Stomach (tissue), 9 donors: Measurements from ENCODE around the gene LHX5. TPM values are rescaled to one million over a fixed set of nuclear protein-coding genes. Genes with fewer than 3 reads are reported as not detected.
A peak's percentile ranks its signal among the peaks of the same experiment; 100 is the strongest.

Experiments
- DNase-seq, 2 donors: peaks; one replicate each; pipeline versions ENCODE4 v3.0.0 to v3.0.0-alpha.2; 2013 to 2019
- H3K27ac ChIP-seq, 5 donors: fragments of 200-600 bp in 4 of 5; sonication (generic) in 4 of 5; one replicate each; pipeline ENCODE4 v1.5.1; 2013 to 2019; ENCODE audit warnings: mild to moderate bottlenecking in 1 of 5, moderate library complexity in 1 of 5
- H3K27me3 ChIP-seq, 3 donors: fragments of 200-600 bp; sonication (generic); one replicate each; pipeline ENCODE4 v1.5.1; 2017 to 2019; ENCODE audit warnings: mixed run types in 1 of 3
- H3K36me3 ChIP-seq, 4 donors: fragments of 200-600 bp; sonication (generic); 1 replicate in 3 of 4; 2 replicates in 1 of 4; pipeline ENCODE4 v1.5.1; 2016 to 2019
- H3K4me1 ChIP-seq, 4 donors: fragments of 200-600 bp; sonication (generic); one replicate each; pipeline ENCODE4 v1.5.1; 2016 to 2019
- H3K4me3 ChIP-seq, 4 donors: fragments of 200-600 bp; sonication (generic) in 3 of 4; one replicate each; pipeline ENCODE4 v1.5.1; 2016 to 2019; ENCODE audit warnings: mild to moderate bottlenecking in 1 of 4
- H3K9me3 ChIP-seq, 4 donors: fragments of 200-600 bp; sonication (generic); one replicate each; pipeline ENCODE4 v1.5.1; 2016 to 2019
- EP300 ChIP-seq: sonication (generic); formaldehyde crosslinking; IDR thresholded peaks from one replicate; pipeline ENCODE4 v1.6.1; 2017; ENCODE audit warnings: antibody characterized with exemption
- POLR2A ChIP-seq, 4 donors: fragments of 450-650 bp; IDR thresholded peaks; one replicate each; pipeline ENCODE4 v1.6.1; 2016; ENCODE audit warnings: antibody characterized with exemption in 4 of 4, control low read depth in 2 of 4, mild to moderate bottlenecking in 1 of 4, moderate library complexity in 1 of 4
- POLR2AphosphoS5 ChIP-seq, 3 donors: sonication (generic); formaldehyde crosslinking; IDR thresholded peaks; one replicate each; pipeline ENCODE4 v1.6.1; 2016; ENCODE audit warnings: antibody characterized with exemption in 3 of 3
- WGBS, 5 donors: extraction: QIAGEN DNeasy Blood & Tissue Kit in 3 of 5; methylation state at CpG; one replicate each; pipeline versions ENCODE4 v1.1.5 to v1.1.7; 2013 to 2018; 5-methylcytosine and 5-hydroxymethylcytosine counted together
- intact Hi-C: fragments of 100-400 bp; cut with DNase I; formaldehyde crosslinking; loops from one replicate; pipeline ENCODE4 v1.15.1; 2023; ENCODE audit warnings: low total_unique reads
- polyA plus RNA-seq, 3 donors: library from polyadenylated mRNA; stranded (reverse); fragments of 200-250 nt; gene quantifications; one replicate each; pipeline ENCODE4 v1.2.3, GENCODE V29; 2013
- total RNA-seq, 5 donors: library from RNA; depleted of rRNA; stranded (reverse); fragments of >200 nt; gene quantifications; one replicate each; pipeline versions ENCODE4 v1.1.0 to v1.2.3, GENCODE V29; 2014 to 2016
- TF ChIP-seq, protein P1 (sequence below), 7 experiments: fragments of 450-650 bp in 4 of 7; fragments of 200-600 bp in 3 of 7; sonication (generic) in 3 of 7; IDR thresholded peaks; one replicate each; pipeline ENCODE4 v1.5.1; 2016 to 2019; ENCODE audit warnings: antibody characterized with exemption in 7 of 7, control low read depth in 2 of 7, mild to moderate bottlenecking in 1 of 7
- donor health status: healthy with polysubstance abuse.
- donor health status: Bipolar disorder and iron deficiency.
- donor health status: healthy.

LHX5 gene
- total and polyA plus RNA-seq, 8 donors, result 0.29 to 1.4 (median 0.45) TPM; not detected in 3

DNA sequence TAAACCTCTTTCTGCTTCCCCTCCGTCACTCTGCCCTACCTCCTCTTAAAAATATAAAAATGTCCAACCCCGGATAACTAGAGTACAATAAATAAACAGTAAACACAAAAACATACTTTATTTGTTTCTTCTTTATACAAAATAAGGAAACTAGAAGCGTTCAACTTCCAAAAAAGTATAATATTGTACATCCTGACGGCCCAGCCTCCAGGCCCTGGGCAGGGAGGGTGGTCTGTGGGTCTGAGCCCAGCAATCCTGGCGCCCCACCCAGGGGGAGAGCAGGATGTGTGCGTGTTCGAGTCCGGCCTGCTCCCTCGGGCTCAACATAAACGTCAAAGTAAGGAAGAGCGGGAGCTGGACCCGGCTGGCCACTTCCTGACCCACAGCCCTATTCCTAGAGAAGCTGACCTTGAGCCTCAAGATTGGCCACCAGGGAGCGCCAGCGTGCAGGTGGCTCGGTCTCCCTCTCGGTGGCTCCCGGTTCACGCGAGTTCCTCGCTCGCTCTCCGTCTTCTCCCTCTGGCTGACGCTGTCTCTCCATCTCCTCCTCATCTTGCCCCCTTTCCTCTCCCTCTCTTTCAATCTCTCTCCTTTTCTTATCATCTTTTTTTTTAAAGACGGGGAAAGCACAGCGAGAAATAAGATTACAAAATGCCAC lies 9.4 kb downstream of the LHX5 start:
- intact Hi-C loops, result loop anchor here (10.0 kb wide), 1 partner anchor 453 kb away; no protein-coding TSS in a partner anchor
- peak; percentile 82 to 91 for DNase-seq

DNA sequence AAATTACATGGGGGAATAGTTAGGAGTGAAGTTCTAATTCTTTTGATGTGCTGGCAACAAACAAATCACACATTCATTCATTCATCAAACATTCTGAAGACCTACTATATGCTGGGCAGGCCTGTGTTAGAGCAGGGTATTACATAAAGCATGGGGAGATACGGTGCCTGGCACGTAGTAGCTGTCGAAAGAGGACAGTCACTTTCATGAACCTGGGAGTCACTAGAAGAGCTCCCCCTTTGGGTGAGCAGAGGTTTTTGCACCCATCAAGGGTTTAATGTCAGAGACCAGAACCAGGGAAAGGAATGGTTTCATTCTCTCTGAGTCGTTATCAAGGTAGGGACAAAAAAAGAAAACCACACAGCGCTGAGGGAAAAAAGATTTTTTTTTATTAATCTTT lies 10.0 kb downstream of the LHX5 start:
- intact Hi-C loops, result loop anchor here (10.0 kb wide), 1 partner anchor 453 kb away; no protein-coding TSS in a partner anchor
- no peak overlapping the region for H3K27ac ChIP-seq
- H3K9me3 ChIP-seq, result no peaks in the 10 kb centered on the region
- TF ChIP-seq POLR2A (IDR thresholded peaks at IDR 0.05) (no peak), POLR2AphosphoS5 (IDR thresholded peaks at IDR 0.05) (no peak), EP300 (no peak)
- TF ChIP-seq, protein P1, sequence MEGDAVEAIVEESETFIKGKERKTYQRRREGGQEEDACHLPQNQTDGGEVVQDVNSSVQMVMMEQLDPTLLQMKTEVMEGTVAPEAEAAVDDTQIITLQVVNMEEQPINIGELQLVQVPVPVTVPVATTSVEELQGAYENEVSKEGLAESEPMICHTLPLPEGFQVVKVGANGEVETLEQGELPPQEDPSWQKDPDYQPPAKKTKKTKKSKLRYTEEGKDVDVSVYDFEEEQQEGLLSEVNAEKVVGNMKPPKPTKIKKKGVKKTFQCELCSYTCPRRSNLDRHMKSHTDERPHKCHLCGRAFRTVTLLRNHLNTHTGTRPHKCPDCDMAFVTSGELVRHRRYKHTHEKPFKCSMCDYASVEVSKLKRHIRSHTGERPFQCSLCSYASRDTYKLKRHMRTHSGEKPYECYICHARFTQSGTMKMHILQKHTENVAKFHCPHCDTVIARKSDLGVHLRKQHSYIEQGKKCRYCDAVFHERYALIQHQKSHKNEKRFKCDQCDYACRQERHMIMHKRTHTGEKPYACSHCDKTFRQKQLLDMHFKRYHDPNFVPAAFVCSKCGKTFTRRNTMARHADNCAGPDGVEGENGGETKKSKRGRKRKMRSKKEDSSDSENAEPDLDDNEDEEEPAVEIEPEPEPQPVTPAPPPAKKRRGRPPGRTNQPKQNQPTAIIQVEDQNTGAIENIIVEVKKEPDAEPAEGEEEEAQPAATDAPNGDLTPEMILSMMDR (IDR thresholded peaks at IDR 0.05), result no peak
- 20 to 31% (median 29%) methylated on average over 5 of the region's 5 CpGs for WGBS, 5 donors
- peaks cover 13 to 99% (median 72%) of the 10 kb centered on the region in 3 donors for H3K27me3 ChIP-seq
- DNase-seq, result no peak
- no peaks in the 10 kb centered on the region for H3K36me3 ChIP-seq
- H3K4me1 ChIP-seq, result peaks cover 34 to 44% (median 39%) of the 10 kb centered on the region in 4 donors
- H3K4me3 ChIP-seq, result no peak overlapping the region

More for the DNA sequence above, 9.4 kb downstream of the LHX5 start:
- peaks cover 14 to 99% (median 73%) of the 10 kb centered on the region in 3 donors for H3K27me3 ChIP-seq
- peaks cover 40 to 50% (median 45%) of the 10 kb centered on the region in 4 donors for H3K4me1 ChIP-seq
- TF ChIP-seq EP300, result no peak
- TF ChIP-seq POLR2AphosphoS5 (IDR thresholded peaks at IDR 0.05), result no peak
- no peak for TF ChIP-seq POLR2A (IDR thresholded peaks at IDR 0.05)
- TF ChIP-seq, protein P1 (IDR thresholded peaks at IDR 0.05), result peak in 5 of 7 experiments; percentile 23 to 69 (median 57)
- no peaks in the 10 kb centered on the region for H3K9me3 ChIP-seq
- H3K36me3 ChIP-seq, result no peaks in the 10 kb centered on the region
- WGBS, 5 donors, result 9 to 11% (median 10%) methylated on average over 25 of the region's 25 CpGs
- peak overlapping the region; percentile 28 to 48 (median 33) for H3K4me3 ChIP-seq
- no peak overlapping the region for H3K27ac ChIP-seq

DNA sequence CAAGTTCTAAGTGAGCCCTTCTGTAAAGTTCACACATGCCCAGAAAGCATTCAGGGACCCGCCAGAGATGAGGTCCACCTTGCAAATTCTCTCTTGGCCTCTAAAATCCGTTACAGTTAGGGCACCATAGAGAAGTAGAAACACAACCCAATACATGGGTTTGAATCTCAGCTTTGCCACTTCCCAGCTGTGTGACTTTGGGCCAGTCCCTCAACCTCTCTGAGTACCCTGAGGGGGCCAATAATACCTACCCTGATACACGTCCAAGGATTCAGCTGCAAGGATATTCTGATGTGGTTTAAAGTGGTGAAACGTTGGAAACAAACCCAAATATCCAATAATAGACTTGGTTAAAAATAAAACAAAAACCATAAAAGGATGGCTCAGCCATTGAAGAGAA lies 11.7 kb downstream of the LHX5 start:
- Histone ChIP-seq H3K27me3 (peaks cover 13 to 91% (median 55%) of the 10 kb centered on the region in 3 donors), H3K4me1 (peaks cover 24 to 30% (median 29%) of the 10 kb centered on the region in 4 donors), H3K4me3 (no peak overlapping the region), H3K36me3 (no peaks in the 10 kb centered on the region), H3K9me3 (no peaks in the 10 kb centered on the region), H3K27ac (no peak overlapping the region)
- no peak for TF ChIP-seq EP300
- TF ChIP-seq POLR2A (IDR thresholded peaks at IDR 0.05), result no peak
- TF ChIP-seq, protein P1 (IDR thresholded peaks at IDR 0.05), result no peak
- TF ChIP-seq POLR2AphosphoS5 (IDR thresholded peaks at IDR 0.05), result no peak
- 31 to 40% (median 32%) methylated on average over 4 of the region's 4 CpGs for WGBS, 5 donors
- intact Hi-C loops, result loop anchor here (10.0 kb wide), 1 partner anchor 455 kb away; no protein-coding TSS in a partner anchor
- no peak for DNase-seq

DNA sequence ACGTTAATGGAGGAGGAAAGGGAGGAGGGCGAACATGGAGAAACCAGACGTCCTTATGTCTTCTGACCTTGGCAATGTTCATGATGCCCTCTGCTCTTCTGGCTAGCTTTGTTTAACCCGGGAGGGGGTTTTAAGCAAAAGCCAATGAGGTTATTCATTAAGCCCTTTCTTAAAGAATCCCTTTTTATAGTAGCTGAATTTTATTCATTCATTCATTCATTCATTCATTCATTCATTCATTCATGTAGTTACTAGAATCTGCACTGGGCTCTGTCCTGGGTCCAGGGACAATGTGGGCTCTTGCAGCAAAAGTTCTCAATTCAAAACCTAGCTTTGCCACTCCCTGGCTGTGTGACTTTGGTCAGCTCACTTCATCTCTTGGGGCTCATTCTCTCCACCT lies 14.0 kb downstream of the LHX5 start:
- Histone ChIP-seq H3K9me3 (no peaks in the 10 kb centered on the region), H3K27ac (no peak overlapping the region), H3K4me1 (peaks cover 3 to 7% (median 6%) of the 10 kb centered on the region in 4 donors), H3K4me3 (no peak overlapping the region), H3K27me3 (peaks cover under 1 to 85% (median 32%) of the 10 kb centered on the region in 3 donors), H3K36me3 (no peaks in the 10 kb centered on the region)
- intact Hi-C loops, result no loop called here
- 40 to 52% (median 46%) methylated on average over 4 of the region's 4 CpGs for WGBS, 5 donors
- TF ChIP-seq POLR2AphosphoS5 (IDR thresholded peaks at IDR 0.05) (no peak), EP300 (no peak), POLR2A (IDR thresholded peaks at IDR 0.05) (no peak)
- TF ChIP-seq, protein P1 (IDR thresholded peaks at IDR 0.05), result no peak
- DNase-seq, result no peak
